GM13977 (cell line): Measurements from ENCODE around the gene SGK1.
"Not testable (repeated sequence)": the region's sequence is repeated elsewhere in the genome, so short reads cannot be mapped to it uniquely, and the experiment has no call there.

Experiments
- DNase-seq: peaks from one replicate; pipeline ENCODE4 v3.0.0; 2012; ENCODE audit warnings: low spot score
- in situ Hi-C: fragments of 300-500 bp; cut with MboI; formaldehyde crosslinking; loops from one replicate; pipeline ENCODE4 v1.12.0; 2022; ENCODE audit warnings: low sequenced_read_pairs, low pct_unique_long_range_greater_than_20kb, mixed read lengths, inconsistent platforms; ENCODE audit not compliant: unreplicated experiment
- TF ChIP-seq, protein P1 (sequence below): IDR thresholded peaks from 2 replicates; pipeline ENCODE4 v1.5.1; 2012; ENCODE audit warnings: mild to moderate bottlenecking, control low read depth; ENCODE audit not compliant: insufficient read depth; ENCODE audit errors: extremely low read depth, missing control alignments

The SGK1 gene

GRCh38 chr6:134281388-134281787 is 36.5 kb downstream of the SGK1 start:
- TF ChIP-seq, protein P1, sequence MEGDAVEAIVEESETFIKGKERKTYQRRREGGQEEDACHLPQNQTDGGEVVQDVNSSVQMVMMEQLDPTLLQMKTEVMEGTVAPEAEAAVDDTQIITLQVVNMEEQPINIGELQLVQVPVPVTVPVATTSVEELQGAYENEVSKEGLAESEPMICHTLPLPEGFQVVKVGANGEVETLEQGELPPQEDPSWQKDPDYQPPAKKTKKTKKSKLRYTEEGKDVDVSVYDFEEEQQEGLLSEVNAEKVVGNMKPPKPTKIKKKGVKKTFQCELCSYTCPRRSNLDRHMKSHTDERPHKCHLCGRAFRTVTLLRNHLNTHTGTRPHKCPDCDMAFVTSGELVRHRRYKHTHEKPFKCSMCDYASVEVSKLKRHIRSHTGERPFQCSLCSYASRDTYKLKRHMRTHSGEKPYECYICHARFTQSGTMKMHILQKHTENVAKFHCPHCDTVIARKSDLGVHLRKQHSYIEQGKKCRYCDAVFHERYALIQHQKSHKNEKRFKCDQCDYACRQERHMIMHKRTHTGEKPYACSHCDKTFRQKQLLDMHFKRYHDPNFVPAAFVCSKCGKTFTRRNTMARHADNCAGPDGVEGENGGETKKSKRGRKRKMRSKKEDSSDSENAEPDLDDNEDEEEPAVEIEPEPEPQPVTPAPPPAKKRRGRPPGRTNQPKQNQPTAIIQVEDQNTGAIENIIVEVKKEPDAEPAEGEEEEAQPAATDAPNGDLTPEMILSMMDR = no peak
- in situ Hi-C loops = no loop called here
- no peak for DNase-seq

- TF ChIP-seq, protein P1 = no peak
- no peak for DNase-seq
- in situ Hi-C loops = no loop called here
Measured at GRCh38 chr6:134278000-134278399, 39.9 kb downstream of the SGK1 start.

- in situ Hi-C loops, DNase-seq: not testable (repeated sequence)
Measured at GRCh38 chr6:134276891-134277377, 41.0 kb downstream of the SGK1 start.

DNA sequence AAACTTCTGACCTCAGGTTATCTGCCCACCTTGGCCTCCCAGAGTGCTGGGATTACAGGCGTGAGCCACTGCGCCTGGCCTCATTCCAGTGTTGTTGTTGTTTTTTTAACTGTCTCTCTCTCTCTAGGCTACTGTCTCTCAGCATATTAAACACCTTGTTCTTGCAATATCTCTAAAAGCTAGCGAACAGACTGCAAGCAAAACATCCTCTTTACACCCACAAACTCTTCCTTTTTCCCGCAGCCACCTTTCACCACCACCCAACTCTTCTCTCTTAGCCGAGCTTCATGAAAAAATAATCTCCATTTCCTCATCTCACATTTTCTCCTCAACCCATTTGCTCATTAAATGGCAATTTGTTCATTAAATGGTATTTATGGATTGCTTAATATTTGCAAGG is 45.5 kb downstream of the SGK1 start:
- TF ChIP-seq, protein P1 = no peak
- in situ Hi-C loops = no loop called here
- DNase-seq = no peak

DNA sequence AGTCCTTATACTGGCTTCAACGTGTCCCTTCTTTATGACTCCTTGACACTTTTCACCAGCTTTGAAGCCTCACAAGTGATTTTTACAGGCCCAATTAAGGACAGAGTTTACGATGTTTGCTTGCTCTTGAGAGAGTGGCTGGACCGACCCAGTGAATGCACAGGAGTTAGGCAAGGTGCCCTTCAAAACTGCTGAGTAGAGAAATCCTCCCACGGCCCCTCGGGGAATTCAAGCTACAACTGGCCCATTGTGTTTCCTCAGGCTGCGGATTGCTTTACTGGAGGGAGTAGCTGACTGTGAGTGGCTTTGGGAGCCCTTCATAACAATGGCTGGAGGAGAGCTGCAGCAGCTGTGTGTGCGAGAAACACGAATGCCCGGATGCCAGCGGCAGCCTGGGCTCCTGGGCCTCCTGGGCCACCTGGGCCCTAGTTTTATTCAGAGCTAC is 50.0 kb downstream of the SGK1 start:
- in situ Hi-C loops = no loop called here
- DNase-seq = no peak
- TF ChIP-seq, protein P1 = no peak

DNA sequence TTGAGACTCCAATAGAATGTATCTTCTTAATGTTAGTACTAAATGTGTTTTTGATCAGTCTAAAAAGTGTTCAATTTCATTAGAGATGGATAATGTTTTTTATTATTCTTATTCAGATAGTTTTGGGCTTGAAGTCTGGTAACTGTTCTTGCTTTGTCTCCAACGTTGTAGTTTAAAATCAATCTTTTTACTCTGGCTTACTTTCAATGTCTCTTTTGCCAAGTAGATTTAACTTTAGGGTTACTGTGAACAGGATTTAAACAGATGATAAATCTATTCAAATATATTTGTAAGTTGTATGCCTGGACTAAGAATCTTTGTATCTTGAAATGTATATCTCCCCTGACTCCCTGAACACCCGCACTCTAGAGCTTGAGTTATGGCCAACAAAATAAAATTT is 51.1 kb downstream of the SGK1 start:
- no peak for DNase-seq
- in situ Hi-C loops = no loop called here
- TF ChIP-seq, protein P1 = no peak

DNA sequence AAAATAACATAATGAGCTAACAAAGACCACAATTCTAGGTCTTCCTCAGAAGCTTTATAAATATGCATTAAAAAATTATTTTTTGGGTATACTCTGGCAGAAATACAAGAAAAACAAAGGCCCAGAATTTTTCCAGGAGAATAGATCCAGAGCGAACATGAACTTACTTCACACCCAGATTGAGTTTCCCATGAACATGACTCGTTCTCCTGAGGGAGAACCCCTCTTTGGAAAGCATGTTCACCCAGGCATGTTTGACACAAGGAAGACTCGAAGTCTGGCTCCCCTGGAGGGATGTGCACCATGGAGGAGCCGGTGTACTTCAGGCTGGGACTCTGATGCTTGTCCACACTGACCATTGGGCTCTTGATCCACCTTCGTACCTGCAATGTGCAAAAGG is 56.1 kb downstream of the SGK1 start:
- in situ Hi-C loops = no loop called here
- DNase-seq = no peak
- TF ChIP-seq, protein P1 = no peak
